Measurements from ENCODE around the gene GPR171.

GRCh38 chr3:151197228-151197627 is 5.8 kb downstream of the GPR171 start:
- TF ChIP-seq, protein P1, sequence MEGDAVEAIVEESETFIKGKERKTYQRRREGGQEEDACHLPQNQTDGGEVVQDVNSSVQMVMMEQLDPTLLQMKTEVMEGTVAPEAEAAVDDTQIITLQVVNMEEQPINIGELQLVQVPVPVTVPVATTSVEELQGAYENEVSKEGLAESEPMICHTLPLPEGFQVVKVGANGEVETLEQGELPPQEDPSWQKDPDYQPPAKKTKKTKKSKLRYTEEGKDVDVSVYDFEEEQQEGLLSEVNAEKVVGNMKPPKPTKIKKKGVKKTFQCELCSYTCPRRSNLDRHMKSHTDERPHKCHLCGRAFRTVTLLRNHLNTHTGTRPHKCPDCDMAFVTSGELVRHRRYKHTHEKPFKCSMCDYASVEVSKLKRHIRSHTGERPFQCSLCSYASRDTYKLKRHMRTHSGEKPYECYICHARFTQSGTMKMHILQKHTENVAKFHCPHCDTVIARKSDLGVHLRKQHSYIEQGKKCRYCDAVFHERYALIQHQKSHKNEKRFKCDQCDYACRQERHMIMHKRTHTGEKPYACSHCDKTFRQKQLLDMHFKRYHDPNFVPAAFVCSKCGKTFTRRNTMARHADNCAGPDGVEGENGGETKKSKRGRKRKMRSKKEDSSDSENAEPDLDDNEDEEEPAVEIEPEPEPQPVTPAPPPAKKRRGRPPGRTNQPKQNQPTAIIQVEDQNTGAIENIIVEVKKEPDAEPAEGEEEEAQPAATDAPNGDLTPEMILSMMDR (IDR thresholded peaks at IDR 0.05): no peak
- no peak for TF ChIP-seq EZH2 (IDR thresholded peaks at IDR 0.05)
- no peak for TF ChIP-seq EZH2phosphoT487 (IDR thresholded peaks at IDR 0.05)
